Activated CD4-positive, alpha-beta T cell treated with anti-CD3 and anti-CD28 coated beads for 36 hours (primary cell): ENCODE measurements around the gene ATL1. TPM values are rescaled to one million over a fixed set of nuclear protein-coding genes. Genes with fewer than 3 reads are reported as not detected.

Experiments
- ATAC-seq: fragments of 200-7000 bp; cut with Tn5 transposase; one replicate; pipeline ENCODE4 v1.10.0; 2021; ENCODE audit warnings: mild to moderate bottlenecking, moderate library complexity
- CTCF ChIA-PET: fragments of 350-600 bp; sonication (Branson Sonifier 250); formaldehyde crosslinking; loops from one replicate; lab custom pipeline; 2021; ENCODE audit warnings: antibody characterized with exemption; lab: Charles Lee
- POLR2A ChIA-PET: fragments of 350-600 bp; sonication (Branson Sonifier 250); formaldehyde crosslinking; loops from one replicate; lab custom pipeline; 2021; ENCODE audit warnings: antibody characterized with exemption, inconsistent platforms; lab: Charles Lee
- DNase-seq: peaks from one replicate; pipeline ENCODE4 v3.0.0-alpha.2; 2020
- H3K27ac Mint-ChIP-seq: one replicate; pipeline ENCODE4 v1.8.0; 2021; ENCODE audit warnings: mixed read lengths
- H3K27me3 Mint-ChIP-seq: one replicate; pipeline ENCODE4 v1.8.0; 2021; ENCODE audit warnings: mixed read lengths
- H3K36me3 Mint-ChIP-seq: one replicate; pipeline ENCODE4 v1.8.0; 2021; ENCODE audit warnings: low read depth, mixed read lengths
- H3K4me1 Mint-ChIP-seq: one replicate; pipeline ENCODE4 v1.8.0; 2021; ENCODE audit warnings: mixed read lengths
- H3K4me3 Mint-ChIP-seq: one replicate; pipeline ENCODE4 v1.8.0; 2021; ENCODE audit warnings: mild to moderate bottlenecking, moderate library complexity, mixed read lengths
- H3K9me3 Mint-ChIP-seq: one replicate; pipeline ENCODE4 v1.8.0; 2021; ENCODE audit warnings: low read depth, mixed read lengths
- intact Hi-C, 2 experiments: fragments of 100-400 bp; cut with DNase I in 1 of 2; cut with micrococcal nuclease in 1 of 2; formaldehyde crosslinking; loops; one replicate each; pipeline versions ENCODE4 v1.14.2 to v1.15.1; 2022 to 2024; cut with DNase I, micrococcal nuclease
- total RNA-seq, 2 experiments: library from RNA; stranded (reverse); gene quantifications; one replicate each; pipeline ENCODE4 v1.2.3, GENCODE V29; 2021

Gene ATL1
- total RNA-seq, 2 experiments from 2014 or later: 0.82 to 0.91 TPM

DNA sequence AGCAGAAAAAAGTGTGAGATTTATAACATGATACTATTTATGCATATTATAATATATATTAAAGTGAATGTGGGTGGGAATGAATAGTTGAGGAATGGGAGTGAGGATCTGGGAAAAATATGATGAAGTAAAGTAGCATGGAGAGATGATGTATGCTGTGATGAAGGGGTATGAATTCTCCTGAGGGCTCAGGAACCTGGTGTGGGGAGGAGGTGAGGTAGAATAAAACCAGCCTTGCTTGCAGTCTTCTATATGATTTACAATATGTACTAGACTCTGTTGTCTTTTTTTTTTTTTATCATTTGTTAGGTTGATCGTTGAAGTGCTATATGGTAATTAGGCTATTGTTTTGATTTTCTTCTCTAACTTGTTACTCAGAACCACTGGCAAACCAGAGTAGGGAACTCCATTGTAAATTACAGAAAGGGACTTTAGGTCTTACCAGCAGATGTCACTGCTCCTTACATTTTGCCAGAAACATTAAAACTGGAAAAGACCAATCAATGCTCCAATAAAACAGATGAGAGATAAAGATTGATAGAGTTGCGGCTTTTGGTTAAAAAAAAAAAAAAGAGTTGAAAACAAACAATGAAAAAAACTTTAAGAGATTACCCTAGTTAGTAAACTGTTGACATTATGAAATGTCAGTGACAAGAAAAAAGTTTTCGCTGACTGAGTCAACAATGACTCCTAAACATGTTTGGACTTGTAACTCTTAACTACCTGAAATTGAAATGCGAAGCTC is 39.9 kb downstream of the ATL1 start:
- DNase-seq (no peak), ATAC-seq (peak; percentile 42)
- ChIA-PET POLR2A (no interaction called here), CTCF (interaction anchor here (0.7 to 2.9 kb wide), 10 partner anchors 8 to 260 kb away, joined by 3 to 26 read pairs (median 7); no protein-coding TSS in a partner anchor)
- Mint-ChIP-seq H3K9me3 (no peaks in the 10 kb centered on the region), H3K27ac (no peak overlapping the region), H3K27me3 (no peaks in the 10 kb centered on the region), H3K36me3 (no peaks in the 10 kb centered on the region), H3K4me3 (no peak overlapping the region), H3K4me1 (no peaks in the 10 kb centered on the region)
- intact Hi-C loops: loop anchor here (1.0 to 5.0 kb wide), 5 partner anchors 114 to 262 kb away; no protein-coding TSS in a partner anchor

DNA sequence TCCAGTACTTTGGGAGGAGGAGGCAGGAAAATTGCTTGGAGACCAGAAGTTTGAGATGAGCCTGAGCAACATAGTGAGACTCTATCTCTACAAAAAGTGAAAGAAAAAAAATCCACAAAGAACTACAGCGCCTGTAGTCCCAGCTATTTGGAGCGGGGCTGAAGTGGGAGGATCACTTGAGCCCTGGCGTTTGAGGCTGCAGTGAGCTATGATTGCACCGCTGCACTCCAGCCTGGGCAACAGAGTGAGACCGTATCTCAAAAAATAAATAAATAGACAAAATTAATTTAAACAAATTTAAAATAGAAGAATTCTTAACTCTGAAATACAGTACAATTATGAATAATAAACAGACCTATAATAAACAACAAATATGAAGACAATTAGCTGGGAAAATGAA is 40.9 kb downstream of the ATL1 start:
- intact Hi-C loops: loop anchor here (1.0 to 5.0 kb wide), 5 partner anchors 113 to 261 kb away; no protein-coding TSS in a partner anchor
- H3K4me3 Mint-ChIP-seq: no peak overlapping the region
- ChIA-PET POLR2A (no interaction called here), CTCF (interaction anchor here (0.5 to 2.9 kb wide), 13 partner anchors 9 to 259 kb away, joined by 3 to 26 read pairs (median 3); no protein-coding TSS in a partner anchor)
- H3K9me3 Mint-ChIP-seq: no peaks in the 10 kb centered on the region
- H3K4me1 Mint-ChIP-seq: no peaks in the 10 kb centered on the region
- H3K27me3 Mint-ChIP-seq: no peaks in the 10 kb centered on the region
- DNase-seq (no peak), ATAC-seq (no peak)
- no peaks in the 10 kb centered on the region for H3K36me3 Mint-ChIP-seq
- no peak overlapping the region for H3K27ac Mint-ChIP-seq

DNA sequence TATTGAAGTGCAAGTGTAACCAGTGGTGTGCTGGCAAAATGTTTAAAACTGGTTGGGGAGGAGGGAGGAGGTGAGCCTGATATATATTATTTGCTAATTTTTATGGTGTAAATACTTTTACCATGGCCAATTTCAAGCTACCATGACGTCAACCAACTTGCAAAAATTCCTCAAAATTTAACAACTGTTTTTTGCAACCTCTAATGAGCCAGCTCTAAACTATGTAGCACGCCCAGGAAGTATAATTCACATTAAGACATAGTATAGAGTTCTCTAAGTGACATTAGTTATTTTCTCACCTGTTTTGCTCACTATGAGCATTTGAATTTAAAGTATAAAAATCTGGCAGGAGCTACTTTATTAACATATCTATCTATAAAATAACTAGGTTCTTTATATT is 41.4 kb downstream of the ATL1 start:
- H3K4me3 Mint-ChIP-seq: no peak overlapping the region
- no peaks in the 10 kb centered on the region for H3K9me3 Mint-ChIP-seq
- ChIA-PET CTCF (interaction anchor here (0.5 to 2.9 kb wide), 13 partner anchors 9 to 259 kb away, joined by 3 to 26 read pairs (median 3); no protein-coding TSS in a partner anchor), POLR2A (no interaction called here)
- no peak for ATAC-seq
- H3K4me1 Mint-ChIP-seq: no peaks in the 10 kb centered on the region
- no peaks in the 10 kb centered on the region for H3K36me3 Mint-ChIP-seq
- H3K27ac Mint-ChIP-seq: no peak overlapping the region
- DNase-seq: no peak
- intact Hi-C loops: loop anchor here in 1 of 2 experiments (5.0 kb wide), 1 partner anchor 261 kb away; no protein-coding TSS in a partner anchor
- no peaks in the 10 kb centered on the region for H3K27me3 Mint-ChIP-seq

DNA sequence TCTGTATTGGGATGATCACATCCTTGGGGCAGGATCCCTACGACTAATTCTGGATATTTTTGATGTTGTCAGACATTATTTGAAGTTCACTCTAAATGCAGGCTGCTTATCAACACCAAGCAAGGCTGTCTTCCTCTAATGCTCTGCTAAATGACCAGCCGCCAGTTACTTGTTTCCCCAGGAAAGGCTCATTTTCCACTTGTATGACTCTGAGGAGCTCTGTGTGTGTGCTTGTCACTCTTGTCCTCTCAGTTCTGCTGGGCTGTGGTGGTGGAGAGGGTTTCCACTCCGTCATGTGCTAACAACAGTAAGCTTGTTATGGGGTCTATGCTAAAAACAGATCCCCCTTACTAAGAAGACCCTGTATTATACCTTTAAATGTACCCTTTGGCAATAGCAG is 42.1 kb downstream of the ATL1 start:
- H3K27me3 Mint-ChIP-seq: no peaks in the 10 kb centered on the region
- POLR2A ChIA-PET: no interaction called here
- no peaks in the 10 kb centered on the region for H3K9me3 Mint-ChIP-seq
- DNase-seq (no peak), ATAC-seq (no peak)
- H3K4me1 Mint-ChIP-seq: no peaks in the 10 kb centered on the region
- intact Hi-C loops: loop anchor here in 1 of 2 experiments (5.0 kb wide), 1 partner anchor 260 kb away; no protein-coding TSS in a partner anchor
- no peaks in the 10 kb centered on the region for H3K36me3 Mint-ChIP-seq
- no peak overlapping the region for H3K27ac Mint-ChIP-seq
- CTCF ChIA-PET: interaction anchor here (0.5 to 2.9 kb wide), 9 partner anchors 13 to 258 kb away, joined by 3 to 26 read pairs (median 5); no protein-coding TSS in a partner anchor
- no peak overlapping the region for H3K4me3 Mint-ChIP-seq

DNA sequence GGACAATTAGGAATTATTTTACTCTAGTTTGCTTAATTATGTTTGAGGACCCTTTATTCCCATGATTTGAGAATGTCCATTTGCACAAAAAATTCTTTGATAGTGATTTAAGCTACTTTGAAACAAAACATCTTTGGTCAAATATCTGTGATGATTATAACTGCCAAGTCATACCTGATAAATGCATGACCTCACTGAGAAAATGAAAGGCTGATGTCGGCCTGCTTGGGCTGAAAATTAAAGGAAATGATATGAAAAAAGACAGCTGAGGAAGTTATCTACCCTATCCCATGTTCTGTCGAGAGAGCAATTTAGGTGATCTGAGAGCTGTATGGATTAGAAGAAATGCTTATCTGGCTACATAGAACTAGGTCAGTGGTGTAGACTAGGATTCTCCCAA is 43.6 kb downstream of the ATL1 start:
- CTCF ChIA-PET: interaction anchor here (1.6 to 2.7 kb wide), 2 partner anchors 173 to 174 kb away, joined by 5 to 9 read pairs; no protein-coding TSS in a partner anchor
- DNase-seq: no peak
- Mint-ChIP-seq H3K36me3 (no peaks in the 10 kb centered on the region), H3K9me3 (no peaks in the 10 kb centered on the region), H3K4me3 (no peak overlapping the region), H3K4me1 (peaks cover 4% of the 10 kb centered on the region), H3K27me3 (no peaks in the 10 kb centered on the region), H3K27ac (no peak overlapping the region)
- intact Hi-C loops: loop anchor here in 1 of 2 experiments (5.0 kb wide), 1 partner anchor 259 kb away; no protein-coding TSS in a partner anchor
- no peak for ATAC-seq
- POLR2A ChIA-PET: no interaction called here

DNA sequence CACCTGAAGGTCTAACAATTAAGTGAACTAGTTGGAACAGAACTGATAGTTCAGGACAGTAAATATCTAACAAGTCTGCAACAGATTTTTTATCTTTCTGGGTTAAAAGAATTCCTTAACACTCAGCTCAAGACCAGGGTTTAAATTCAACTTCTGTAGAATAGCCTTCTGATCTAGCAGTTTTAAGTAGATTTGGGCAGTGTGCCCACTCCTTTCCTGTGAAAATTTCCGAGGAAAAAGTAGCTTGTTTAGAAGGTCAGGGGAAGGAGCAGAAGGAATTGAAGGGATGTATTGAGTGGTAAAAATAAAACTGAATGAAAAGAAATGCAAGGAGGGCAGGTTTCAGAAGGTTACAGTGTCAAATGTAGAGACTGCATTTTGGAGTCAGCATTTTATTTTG is 45.8 kb downstream of the ATL1 start:
- H3K36me3 Mint-ChIP-seq: no peaks in the 10 kb centered on the region
- no peaks in the 10 kb centered on the region for H3K27me3 Mint-ChIP-seq
- ATAC-seq (no peak), DNase-seq (no peak)
- H3K4me1 Mint-ChIP-seq: peaks cover 4% of the 10 kb centered on the region
- ChIA-PET POLR2A (no interaction called here), CTCF (interaction anchor here (0.6 to 3.6 kb wide), 9 partner anchors 11 to 1890 kb away, joined by 3 to 16 read pairs (median 4); no protein-coding TSS in a partner anchor)
- intact Hi-C loops: no loop called here
- H3K4me3 Mint-ChIP-seq: no peak overlapping the region
- no peak overlapping the region for H3K27ac Mint-ChIP-seq
- H3K9me3 Mint-ChIP-seq: no peaks in the 10 kb centered on the region

DNA sequence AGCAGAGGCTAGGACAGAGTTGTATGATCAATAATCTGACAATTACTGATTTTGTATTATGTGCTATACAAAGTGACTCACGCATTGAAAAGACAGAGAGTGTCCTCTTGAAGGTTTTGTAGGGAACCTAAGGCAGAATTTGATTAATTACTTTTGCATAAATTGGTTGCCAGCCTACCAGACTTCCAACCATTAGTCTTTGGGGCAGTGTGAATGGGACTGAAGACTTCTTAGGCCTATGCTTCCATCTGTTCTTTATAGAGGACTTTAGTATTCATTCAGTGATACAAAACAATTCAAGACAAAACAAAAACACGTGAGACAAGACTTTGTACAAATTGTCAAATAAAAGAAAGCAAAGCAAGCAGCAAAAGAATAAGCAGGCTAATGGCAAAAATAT is 46.5 kb downstream of the ATL1 start:
- ATAC-seq (no peak), DNase-seq (no peak)
- Mint-ChIP-seq H3K27ac (no peak overlapping the region), H3K4me3 (no peak overlapping the region), H3K27me3 (no peaks in the 10 kb centered on the region), H3K9me3 (no peaks in the 10 kb centered on the region), H3K4me1 (peaks cover 4% of the 10 kb centered on the region), H3K36me3 (no peaks in the 10 kb centered on the region)
- ChIA-PET CTCF (interaction anchor here (0.6 to 3.6 kb wide), 6 partner anchors 119 to 1889 kb away, joined by 3 to 16 read pairs (median 4); no protein-coding TSS in a partner anchor), POLR2A (no interaction called here)
- intact Hi-C loops: no loop called here

DNA sequence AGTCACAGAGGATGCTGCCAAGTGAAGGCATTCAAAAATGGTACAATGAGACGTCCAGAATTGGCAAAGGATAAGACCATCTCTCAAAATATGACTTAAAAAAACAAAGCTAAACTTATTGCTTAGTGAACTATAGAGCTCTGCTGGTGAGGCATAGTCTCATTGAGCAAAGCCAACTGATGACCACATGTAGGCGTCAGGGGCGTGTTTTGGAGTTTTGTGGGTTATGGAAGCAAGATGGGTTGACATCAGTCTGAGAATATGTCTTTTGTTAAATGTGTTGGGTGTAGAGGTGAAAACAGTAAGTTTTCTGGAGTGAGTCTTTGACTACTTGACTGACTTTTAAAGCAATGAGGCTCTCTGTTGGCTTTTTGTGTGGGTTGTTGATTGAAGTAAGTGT is 47.2 kb downstream of the ATL1 start:
- CTCF ChIA-PET: interaction anchor here (0.9 to 3.6 kb wide), 4 partner anchors 14 to 169 kb away, joined by 3 to 16 read pairs (median 6); no protein-coding TSS in a partner anchor

DNA sequence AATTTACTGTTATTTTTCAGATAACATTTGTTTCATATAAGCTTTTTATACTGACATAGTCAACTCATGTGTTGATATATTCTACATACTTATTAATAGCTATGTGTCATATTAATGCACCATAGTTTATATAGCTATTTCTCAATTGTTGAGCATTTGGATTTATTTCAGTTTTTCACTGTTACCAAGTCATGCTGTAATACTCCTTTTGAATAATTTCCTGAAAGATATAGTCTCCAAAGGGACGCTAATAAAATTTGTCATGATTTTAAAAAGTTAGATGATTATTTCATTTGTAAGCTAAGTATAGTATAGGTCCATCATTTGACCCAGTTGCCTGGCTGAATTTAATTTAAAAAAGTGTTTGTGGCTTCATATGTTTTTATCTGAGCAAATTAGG is 47.8 kb downstream of the ATL1 start:
- CTCF ChIA-PET: interaction anchor here (1.2 to 3.6 kb wide), 4 partner anchors 12 to 169 kb away, joined by 3 to 16 read pairs (median 6); no protein-coding TSS in a partner anchor
- H3K27me3 Mint-ChIP-seq: no peaks in the 10 kb centered on the region
- H3K4me3 Mint-ChIP-seq: no peak overlapping the region
- intact Hi-C loops: no loop called here
- no peak overlapping the region for H3K27ac Mint-ChIP-seq
- H3K4me1 Mint-ChIP-seq: peaks cover 4% of the 10 kb centered on the region
- ATAC-seq (no peak), DNase-seq (no peak)
- H3K9me3 Mint-ChIP-seq: no peaks in the 10 kb centered on the region
- POLR2A ChIA-PET: interaction anchor here (1.2 kb wide), 1 partner anchor 156 kb away, joined by 10 read pairs; no protein-coding TSS in a partner anchor
- no peaks in the 10 kb centered on the region for H3K36me3 Mint-ChIP-seq

More for the DNA sequence above, 47.2 kb downstream of the ATL1 start:
- Mint-ChIP-seq H3K27ac (no peak overlapping the region), H3K4me3 (no peak overlapping the region), H3K4me1 (peaks cover 4% of the 10 kb centered on the region), H3K9me3 (no peaks in the 10 kb centered on the region), H3K36me3 (no peaks in the 10 kb centered on the region), H3K27me3 (no peaks in the 10 kb centered on the region)
- POLR2A ChIA-PET: no interaction called here
- intact Hi-C loops: no loop called here
- peak; percentile 86 for ATAC-seq
- DNase-seq: peak; percentile 74

DNA sequence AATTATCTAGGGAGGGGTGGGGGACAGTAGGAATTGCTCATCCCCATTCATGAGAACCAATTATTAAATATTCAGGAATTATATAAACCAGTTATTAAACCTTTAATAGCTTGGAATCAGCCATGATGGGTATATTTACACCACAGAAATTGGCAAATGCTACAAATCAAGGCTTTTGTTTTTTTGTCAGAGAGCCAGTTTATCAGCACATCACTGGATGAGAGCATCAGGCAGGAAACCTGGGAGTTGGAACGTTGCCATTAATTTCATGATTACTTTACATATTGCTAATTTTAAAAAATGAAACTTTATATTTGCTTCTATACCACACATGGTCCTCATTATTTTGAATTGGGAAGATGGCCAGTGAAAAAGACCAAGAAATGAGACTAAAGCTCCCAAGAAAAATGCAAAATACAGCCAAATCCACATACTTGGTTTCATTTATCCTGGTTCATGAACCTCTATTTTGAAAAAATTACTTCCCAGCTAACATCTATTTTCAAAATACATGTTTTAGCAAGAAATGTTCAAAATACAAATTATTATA is 48.4 kb downstream of the ATL1 start:
- no peak overlapping the region for H3K27ac Mint-ChIP-seq
- H3K36me3 Mint-ChIP-seq: no peaks in the 10 kb centered on the region
- H3K4me3 Mint-ChIP-seq: no peak overlapping the region
- ATAC-seq (no peak), DNase-seq (no peak)
- H3K4me1 Mint-ChIP-seq: peaks cover 4% of the 10 kb centered on the region
- ChIA-PET CTCF (interaction anchor here (1.2 to 3.6 kb wide), 4 partner anchors 11 to 168 kb away, joined by 3 to 16 read pairs (median 6); no protein-coding TSS in a partner anchor), POLR2A (interaction anchor here (1.2 kb wide), 1 partner anchor 155 kb away, joined by 10 read pairs; no protein-coding TSS in a partner anchor)
- intact Hi-C loops: no loop called here
- no peaks in the 10 kb centered on the region for H3K27me3 Mint-ChIP-seq
- no peaks in the 10 kb centered on the region for H3K9me3 Mint-ChIP-seq

DNA sequence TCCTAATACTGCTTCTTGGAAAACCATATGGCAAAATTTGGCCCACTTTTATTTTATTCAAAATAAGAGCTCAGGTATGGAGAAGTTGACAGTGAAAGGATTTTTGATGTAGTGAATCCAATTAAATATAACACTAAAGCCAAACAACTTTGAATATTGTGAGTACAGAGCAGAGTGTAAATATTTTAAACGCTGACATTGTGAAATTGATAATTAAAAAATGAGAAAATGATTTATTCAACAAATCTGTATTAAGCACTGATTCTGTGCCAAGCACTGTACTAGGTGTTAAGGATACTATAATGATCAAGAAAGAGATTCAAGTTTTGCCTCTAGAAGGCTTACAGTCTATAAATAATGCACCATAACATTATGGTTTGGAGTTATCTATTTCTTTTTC is 50.5 kb downstream of the ATL1 start:
- ChIA-PET POLR2A (no interaction called here), CTCF (no interaction called here)
- Mint-ChIP-seq H3K36me3 (no peaks in the 10 kb centered on the region), H3K9me3 (no peaks in the 10 kb centered on the region), H3K27me3 (no peaks in the 10 kb centered on the region), H3K4me3 (no peak overlapping the region), H3K27ac (no peak overlapping the region), H3K4me1 (peaks cover 4% of the 10 kb centered on the region)
- intact Hi-C loops: no loop called here
- no peak for DNase-seq
- ATAC-seq: no peak
